OCI-LY7 (cell line): Measurements from ENCODE around the gene ENDOV.

Source experiments
- CTCF ChIP-seq: fragments of 200-600 bp; sonication (generic); conservative IDR thresholded peaks from 2 replicates; pipeline ENCODE4 v1.5.1; 2014; ENCODE audit warnings: mild to moderate bottlenecking, antibody characterized with exemption, low read length, moderate library complexity, mixed read lengths
- EZH2phosphoT487 ChIP-seq: fragments of 200-600 bp; sonication (generic); IDR thresholded peaks from 2 replicates; pipeline ENCODE4 v1.6.1; 2018; ENCODE audit warnings: low read depth, borderline replicate concordance, mild to moderate bottlenecking, mixed run types, antibody characterized with exemption, low read length, moderate library complexity, mixed read lengths

GRCh38 chr17:80439499-80439898 lies 24.5 kb downstream of the ENDOV start:
- TF ChIP-seq CTCF (no peak), EZH2phosphoT487 (no peak)
